ENCODE results near the gene DYNC2LI1. TPM values are rescaled to one million over a fixed set of nuclear protein-coding genes. Genes with fewer than 3 reads are reported as not detected.

The DYNC2LI1 gene
- total and polyA plus RNA-seq, 8 donors, result 3.5 to 43.1 (median 26.4) TPM

DNA sequence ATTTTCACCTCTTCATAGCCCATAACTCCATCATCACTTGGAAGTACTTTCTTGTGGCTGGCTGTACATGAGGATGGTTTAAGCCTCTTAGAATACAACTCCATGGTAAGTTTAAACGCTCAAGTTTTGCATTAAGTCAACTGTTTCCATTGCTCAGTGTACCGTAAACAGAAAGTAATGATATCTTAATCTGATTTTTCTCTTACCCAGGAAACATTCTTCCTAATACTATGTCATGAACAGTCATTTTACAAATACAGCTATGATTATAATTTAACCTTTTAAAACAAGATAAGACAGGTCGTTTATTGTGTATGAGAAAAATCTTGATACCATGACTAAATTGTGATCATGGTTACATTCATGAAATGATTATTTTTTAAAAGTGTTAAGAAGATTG is 11.6 kb upstream of the DYNC2LI1 start:
- Histone ChIP-seq H3K4me1 (peaks cover 0 to 20% (median 0%) of the 10 kb centered on the region in 4 donors), H3K4me3 (no peak overlapping the region), H3K27me3 (no peaks in the 10 kb centered on the region), H3K9me3 (no peaks in the 10 kb centered on the region), H3K36me3 (peaks cover 0 to 15% (median 7%) of the 10 kb centered on the region in 4 donors), H3K27ac (no peak overlapping the region)
- no peak for TF ChIP-seq EP300 (IDR thresholded peaks at IDR 0.05)
- no peak for TF ChIP-seq POLR2AphosphoS5 (IDR thresholded peaks at IDR 0.05)
- TF ChIP-seq POLR2A (IDR thresholded peaks at IDR 0.05), result no peak
- no peak for TF ChIP-seq CTCF (IDR thresholded peaks at IDR 0.05)
- intact Hi-C loops (cut with DNase I; ENCODE audit: low total_unique reads), result no loop called here
- 17 to 47% (median 36%) methylated on average over 3 of the region's 3 CpGs for WGBS, 5 donors
- no peak for DNase-seq

DNA sequence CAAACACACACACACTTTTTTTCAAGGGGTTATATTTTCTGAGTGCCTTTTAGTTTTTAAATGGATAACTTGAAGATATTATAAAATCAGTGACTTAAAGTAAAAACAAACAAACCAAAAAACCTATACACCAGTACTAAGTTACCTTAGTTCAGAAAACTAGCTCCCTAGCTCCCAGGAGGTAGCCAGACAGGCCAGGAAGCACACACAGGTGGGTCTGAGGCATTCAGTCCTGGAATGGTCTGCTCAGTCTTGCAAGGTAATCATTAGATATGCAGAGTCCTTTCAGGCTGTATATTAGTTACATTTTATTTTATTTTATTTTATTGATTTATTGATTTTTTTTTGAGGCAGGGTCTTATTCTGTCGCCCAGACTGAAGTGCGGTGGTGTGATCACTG is 10.7 kb upstream of the DYNC2LI1 start:
- no peak for DNase-seq
- Histone ChIP-seq H3K36me3 (peaks cover 0 to 15% (median 7%) of the 10 kb centered on the region in 4 donors), H3K27me3 (no peaks in the 10 kb centered on the region), H3K4me1 (peaks cover 0 to 18% (median 0%) of the 10 kb centered on the region in 4 donors), H3K4me3 (no peak overlapping the region), H3K9me3 (no peaks in the 10 kb centered on the region), H3K27ac (no peak overlapping the region)
- TF ChIP-seq POLR2A (IDR thresholded peaks at IDR 0.05) (no peak), POLR2AphosphoS5 (IDR thresholded peaks at IDR 0.05) (no peak)
- intact Hi-C loops (cut with DNase I; ENCODE audit: low total_unique reads), result no loop called here
- WGBS, 5 donors, result 96 to 100% (median 100%) methylated on average over 2 of the region's 2 CpGs

DNA sequence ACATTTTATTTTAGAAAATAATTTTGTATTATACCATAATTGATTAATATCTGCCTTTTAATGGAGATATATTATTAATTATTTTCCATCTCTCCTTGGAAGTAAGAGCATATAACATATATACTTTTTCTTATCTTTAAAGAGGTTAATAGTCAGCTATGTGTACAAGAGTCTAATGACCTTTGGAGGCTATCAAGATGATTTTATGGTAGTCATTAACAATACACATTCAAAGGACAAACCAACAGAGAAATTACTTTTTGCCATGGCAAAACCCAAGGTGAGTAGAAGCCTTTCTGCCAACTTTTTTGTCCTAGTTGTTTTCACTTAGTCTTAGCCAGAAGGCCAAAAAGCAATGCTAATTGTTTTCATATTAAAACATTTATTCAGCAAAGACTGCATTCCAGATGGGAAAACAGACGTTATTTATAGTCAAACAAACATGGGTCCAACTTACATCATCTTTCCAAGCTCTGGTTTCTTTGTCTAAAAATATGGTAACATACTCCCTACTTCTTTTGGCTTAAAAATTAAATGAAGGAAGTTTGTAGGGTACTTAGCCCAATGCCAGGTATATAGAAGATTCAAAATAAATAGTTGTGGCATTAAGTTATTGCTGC is 9.6 kb upstream of the DYNC2LI1 start:
- peak overlapping the region in 1 of 5 donors; percentile 17 for H3K27ac ChIP-seq
- WGBS, 5 donors, result 18 to 39% (median 26%) methylated on average over 1 of the region's 1 CpG
- DNase-seq, result no peak
- TF ChIP-seq POLR2A (IDR thresholded peaks at IDR 0.05), result no peak
- no peak for TF ChIP-seq CTCF (IDR thresholded peaks at IDR 0.05)
- TF ChIP-seq POLR2AphosphoS5 (IDR thresholded peaks at IDR 0.05), result no peak
- TF ChIP-seq EP300 (IDR thresholded peaks at IDR 0.05), result no peak
- peaks cover 0 to 6% (median 0%) of the 10 kb centered on the region in 4 donors for H3K4me1 ChIP-seq
- intact Hi-C loops (cut with DNase I; ENCODE audit: low total_unique reads), result no loop called here
- no peak overlapping the region for H3K4me3 ChIP-seq
- H3K36me3 ChIP-seq, result peaks cover 0 to 15% (median 8%) of the 10 kb centered on the region in 4 donors
- H3K9me3 ChIP-seq, result no peaks in the 10 kb centered on the region
- H3K27me3 ChIP-seq, result no peaks in the 10 kb centered on the region

GRCh38 chr2:43766006-43766405 is 7.8 kb upstream of the DYNC2LI1 start:
- 85 to 90% (median 90%) methylated on average over 4 of the region's 4 CpGs for whole genome bisulfite sequencing, 5 donors
- H3K36me3 ChIP-seq, result peaks cover 0 to 15% (median 8%) of the 10 kb centered on the region in 4 donors
- no peaks in the 10 kb centered on the region for H3K27me3 ChIP-seq
- H3K4me1 ChIP-seq, result no peaks in the 10 kb centered on the region
- no peak for DNase-seq
- H3K27ac ChIP-seq, result no peak overlapping the region
- H3K4me3 ChIP-seq, result no peak overlapping the region
- TF ChIP-seq POLR2AphosphoS5 (IDR thresholded peaks at IDR 0.05) (no peak), CTCF (IDR thresholded peaks at IDR 0.05) (no peak), POLR2A (IDR thresholded peaks at IDR 0.05) (no peak), EP300 (IDR thresholded peaks at IDR 0.05) (no peak)
- intact Hi-C loops (cut with DNase I; ENCODE audit: low total_unique reads), result no loop called here
- no peaks in the 10 kb centered on the region for H3K9me3 ChIP-seq

DNA sequence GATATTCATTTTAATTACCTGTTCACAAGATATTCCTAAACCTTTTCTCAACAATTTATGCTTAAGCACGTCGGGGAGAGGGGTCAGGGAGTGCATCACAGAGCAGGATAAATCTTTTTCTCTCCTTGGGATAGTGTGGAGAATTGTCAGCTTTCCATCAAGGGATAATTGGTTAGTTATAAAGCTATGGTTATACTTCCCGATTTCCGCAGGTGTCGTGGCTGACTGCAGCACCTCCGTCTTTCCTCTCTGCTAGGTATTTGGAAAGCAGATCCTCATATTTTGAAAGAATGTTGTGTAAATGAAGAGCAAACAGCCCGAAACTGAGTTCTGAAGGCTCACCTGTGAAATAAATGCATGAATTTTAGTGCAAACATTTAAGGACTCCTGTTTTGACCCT is 778 bp downstream of the DYNC2LI1 start:
- DNase-seq, result no peak
- Histone ChIP-seq H3K27me3 (no peaks in the 10 kb centered on the region), H3K4me1 (peaks cover 0 to 14% (median 4%) of the 10 kb centered on the region in 4 donors), H3K9me3 (no peaks in the 10 kb centered on the region), H3K27ac (peak overlapping the region; percentile 21 to 91 (median 90)), H3K4me3 (peak overlapping the region; percentile 64 to 69 (median 68)), H3K36me3 (peaks cover 0 to 22% (median 13%) of the 10 kb centered on the region in 4 donors)
- intact Hi-C loops (cut with DNase I; ENCODE audit: low total_unique reads), result no loop called here
- TF ChIP-seq CTCF (IDR thresholded peaks at IDR 0.05) (no peak), EP300 (IDR thresholded peaks at IDR 0.05) (no peak), POLR2A (IDR thresholded peaks at IDR 0.05) (no peak), POLR2AphosphoS5 (IDR thresholded peaks at IDR 0.05) (no peak)
- 13 to 23% (median 19%) methylated on average over 7 of the region's 7 CpGs for WGBS, 5 donors

Data from stomach (tissue), 9 donors.